IMR-90 (cell line): ENCODE results near the gene NTSR2. TPM values are rescaled to one million over a fixed set of nuclear protein-coding genes. Genes with fewer than 3 reads are reported as not detected.

Experiments
- ATAC-seq: fragments of 200-7000 bp; cut with Tn5 transposase; 2 replicates; pipeline ENCODE4 v1.9.1; 2020; ENCODE audit warnings: low read depth, mild to moderate bottlenecking, moderate library complexity
- BruUV-seq: library from RNA; stranded (reverse); fragments of 400-500 nt; replicated peaks from 2 replicates; lab custom pipeline; 2021; lab: Mats Ljungman, UMichigan
- CTCF ChIA-PET: fragments of 300-600 bp; formaldehyde crosslinking; extraction: SDS; loops from one replicate; lab custom pipeline; 2021; ENCODE audit warnings: antibody characterized with exemption; lab: Yijun Ruan, JAX
- POLR2A ChIA-PET: fragments of 300-600 bp; sonication (Branson Sonifier 250); formaldehyde crosslinking; loops from one replicate; lab custom pipeline; 2022; ENCODE audit warnings: antibody characterized with exemption; ENCODE audit not compliant: unreplicated experiment; lab: Charles Lee
- DNase-seq: peaks from one replicate; pipeline ENCODE4 v3.0.0; 2013
- H2AFZ ChIP-seq: replicated peaks from 2 replicates; pipeline ENCODE3; 2013; ENCODE audit warnings: low read length, mild to moderate bottlenecking; ENCODE audit not compliant: poor library complexity
- H2AK5ac ChIP-seq: 2 replicates; pipeline ENCODE4 v1.6.1; 2013; ENCODE audit warnings: low read depth, low read length, inconsistent platforms
- H2AK9ac ChIP-seq: replicated peaks from 2 replicates; pipeline ENCODE3; 2013; ENCODE audit warnings: mild to moderate bottlenecking, low read depth, low read length, moderate library complexity; ENCODE audit not compliant: poor library complexity
- H2BK120ac ChIP-seq: 2 replicates; pipeline ENCODE4 v1.6.1; 2013; ENCODE audit warnings: low read depth, low read length, inconsistent platforms
- H2BK15ac ChIP-seq: 3 replicates; pipeline ENCODE4 v1.6.1; 2013; ENCODE audit warnings: low read depth, low read length, inconsistent platforms
- H2BK20ac ChIP-seq: 2 replicates; pipeline ENCODE4 v1.6.1; 2013; ENCODE audit warnings: low read depth, mild to moderate bottlenecking, inconsistent platforms, low read length, moderate library complexity
- H2BK5ac ChIP-seq: 2 replicates; pipeline ENCODE4 v1.6.1; 2013; ENCODE audit warnings: mild to moderate bottlenecking, low read depth, low read length, inconsistent platforms; ENCODE audit not compliant: poor library complexity, severe bottlenecking
- H3K14ac ChIP-seq: replicated peaks from 2 replicates; pipeline ENCODE4 v1.6.1; 2013; ENCODE audit warnings: low read depth, low read length, inconsistent platforms
- H3K18ac ChIP-seq: 2 replicates; pipeline ENCODE4 v1.6.1; 2013; ENCODE audit warnings: low read depth, low read length, control low read depth
- H3K23ac ChIP-seq: 2 replicates; pipeline ENCODE4 v1.6.1; 2013; ENCODE audit warnings: low read depth, low read length, inconsistent platforms
- H3K27ac ChIP-seq: 2 replicates; pipeline ENCODE4 v1.5.1; 2013; ENCODE audit warnings: mild to moderate bottlenecking, control low read depth, low read length; ENCODE audit not compliant: insufficient read depth
- H3K27me3 ChIP-seq: 2 replicates; pipeline ENCODE4 v1.6.1; 2013; ENCODE audit warnings: low read length; ENCODE audit not compliant: control insufficient read depth, insufficient read depth
- H3K36me3 ChIP-seq: 2 replicates; pipeline ENCODE4 v1.6.1; 2013; ENCODE audit warnings: low read length, mixed read lengths; ENCODE audit not compliant: control insufficient read depth, insufficient read depth
- H3K4ac ChIP-seq: 2 replicates; pipeline ENCODE4 v1.6.1; 2013; ENCODE audit warnings: low read depth, low read length, inconsistent platforms
- H3K4me1 ChIP-seq: 2 replicates; pipeline ENCODE4 v1.6.1; 2013; ENCODE audit warnings: low read length, mixed read lengths; ENCODE audit not compliant: control insufficient read depth, insufficient read depth
- H3K4me2 ChIP-seq: 2 replicates; pipeline ENCODE4 v1.6.1; 2013; ENCODE audit warnings: low read depth, mild to moderate bottlenecking, control low read depth, low read length, moderate library complexity
- H3K4me3 ChIP-seq: 2 replicates; pipeline ENCODE4 v1.5.1; 2013; ENCODE audit warnings: low read depth, mild to moderate bottlenecking, control low read depth, low read length, moderate library complexity; ENCODE audit not compliant: insufficient read depth
- H3K56ac ChIP-seq: 2 replicates; pipeline ENCODE4 v1.6.1; 2013; ENCODE audit warnings: low read length, inconsistent platforms; ENCODE audit not compliant: insufficient read depth; ENCODE audit errors: extremely low read depth
- H3K79me1 ChIP-seq, 2 experiments: 2 replicates each; pipeline ENCODE4 v1.6.1; 2013; ENCODE audit warnings: low read length in 2 of 2, inconsistent platforms in 1 of 2, low read depth in 1 of 2
- H3K9ac ChIP-seq: 2 replicates; pipeline ENCODE4 v1.6.1; 2013; ENCODE audit warnings: low read depth, low read length, control low read depth
- H3K9me1 ChIP-seq: 2 replicates; pipeline ENCODE4 v1.6.1; 2013; ENCODE audit warnings: low read length, inconsistent platforms; ENCODE audit not compliant: insufficient read depth
- H3K9me3 ChIP-seq: 2 replicates; pipeline ENCODE4 v1.6.1; 2013; ENCODE audit warnings: low read length; ENCODE audit not compliant: control insufficient read depth, insufficient read depth
- H4K20me1 ChIP-seq: 2 replicates; pipeline ENCODE4 v1.6.1; 2013; ENCODE audit warnings: low read length, inconsistent platforms; ENCODE audit not compliant: insufficient read depth
- H4K5ac ChIP-seq: 2 replicates; pipeline ENCODE4 v1.6.1; 2013; ENCODE audit warnings: mild to moderate bottlenecking, low read depth, low read length, control low read depth
- H4K8ac ChIP-seq, 2 experiments: 2 replicates each; pipeline ENCODE4 v1.6.1; 2013; ENCODE audit warnings: low read depth in 2 of 2, low read length in 2 of 2, control low read depth in 1 of 2, inconsistent platforms in 1 of 2
- H4K91ac ChIP-seq: 2 replicates; pipeline ENCODE4 v1.6.1; 2013; ENCODE audit warnings: low read depth, low read length, inconsistent platforms; ENCODE audit not compliant: insufficient read depth
- BHLHE40 ChIP-seq: fragments of 150-350 bp; IDR thresholded peaks from 2 replicates; pipeline ENCODE4 v1.6.1; 2016; ENCODE audit warnings: mild to moderate bottlenecking, low read depth, low read length
- CEBPB ChIP-seq: IDR thresholded peaks from 2 replicates; pipeline ENCODE4 v1.6.1; 2012; ENCODE audit warnings: low read depth, low read length, improper control_type of control experiment
- CHD1 ChIP-seq: IDR thresholded peaks from 2 replicates; pipeline ENCODE4 v1.6.1; 2012; ENCODE audit warnings: low read depth, low read length, improper control_type of control experiment
- CTCF ChIP-seq: conservative IDR thresholded peaks from 2 replicates; pipeline ENCODE4 v1.5.1; 2012; ENCODE audit warnings: mild to moderate bottlenecking, low read depth, low read length, improper control_type of control experiment
- ELK1 ChIP-seq: fragments of 150-350 bp; IDR thresholded peaks from 2 replicates; pipeline ENCODE4 v1.6.1; 2016; ENCODE audit warnings: low read depth, mild to moderate bottlenecking, low read length, moderate library complexity, borderline replicate concordance
- FOS ChIP-seq: fragments of 150-350 bp; IDR thresholded peaks from 2 replicates; pipeline ENCODE4 v1.6.1; 2016; ENCODE audit warnings: low read depth, low read length
- MAFK ChIP-seq: IDR thresholded peaks from 2 replicates; pipeline ENCODE4 v1.6.1; 2012; ENCODE audit warnings: low read depth, low read length, improper control_type of control experiment
- MAZ ChIP-seq: IDR thresholded peaks from 2 replicates; pipeline ENCODE4 v1.6.1; 2012; ENCODE audit warnings: low read depth, mild to moderate bottlenecking, low read length, improper control_type of control experiment, moderate library complexity, borderline replicate concordance
- MXI1 ChIP-seq: IDR thresholded peaks from 2 replicates; pipeline ENCODE4 v1.6.1; 2012; ENCODE audit warnings: low read depth, mild to moderate bottlenecking, low read length, moderate library complexity, borderline replicate concordance
- NFE2L2 ChIP-seq: fragments of 150-350 bp; IDR thresholded peaks from 2 replicates; pipeline ENCODE4 v1.6.1; 2016; ENCODE audit warnings: low read depth, mild to moderate bottlenecking, low read length
- POLR2A ChIP-seq: IDR thresholded peaks from 2 replicates; pipeline ENCODE4 v1.6.1; 2012; ENCODE audit warnings: mild to moderate bottlenecking, low read depth, low read length
- RAD21 ChIP-seq: IDR thresholded peaks from 2 replicates; pipeline ENCODE4 v1.6.1; 2012; ENCODE audit warnings: low read length, improper control_type of control experiment
- RCOR1 ChIP-seq: IDR thresholded peaks from 2 replicates; pipeline ENCODE4 v1.6.1; 2012; ENCODE audit warnings: mild to moderate bottlenecking, low read length, improper control_type of control experiment; ENCODE audit not compliant: insufficient replicate concordance
- RFX5 ChIP-seq: IDR thresholded peaks from 2 replicates; pipeline ENCODE4 v1.8.0; 2012; ENCODE audit warnings: low read depth, mild to moderate bottlenecking, low read length, moderate library complexity
- SMC3 ChIP-seq: fragments of 150-350 bp; IDR thresholded peaks from 2 replicates; pipeline ENCODE4 v1.6.1; 2016; ENCODE audit warnings: low read depth, mild to moderate bottlenecking, antibody characterized with exemption, low read length, moderate library complexity
- USF2 ChIP-seq: fragments of 150-350 bp; IDR thresholded peaks from 2 replicates; pipeline ENCODE4 v1.6.1; 2017; ENCODE audit warnings: mild to moderate bottlenecking, antibody characterized with exemption, low read length, low read depth
- WGBS, 2 experiments: methylation state at CpG; one replicate each; pipeline versions ENCODE4 v1.1.5 to v1.1.7; 2013; ENCODE audit warnings: missing lambda C conversion rate in 2 of 2; ENCODE audit not compliant: insufficient read length in 1 of 2; ENCODE audit errors: extremely low coverage in 2 of 2; 5-methylcytosine and 5-hydroxymethylcytosine counted together
- dilution Hi-C: fragments of 300-500 bp; cut with HindIII; formaldehyde crosslinking; loops from one replicate; pipeline ENCODE4 v1.14.3; 2018; ENCODE audit warnings: low sequenced_read_pairs; ENCODE audit not compliant: unreplicated experiment
- in situ Hi-C: fragments of 300-500 bp; cut with MboI; formaldehyde crosslinking; loops from 3 replicates; pipeline ENCODE4 v1.14.3; 2019; ENCODE audit warnings: low sequenced_read_pairs, inconsistent platforms, mixed read lengths
- intact Hi-C: fragments of 100-400 bp; cut with micrococcal nuclease; formaldehyde crosslinking; loops from 2 replicates; pipeline ENCODE4 v1.10.0; 2022
- polyA plus RNA-seq, 3 experiments: library from polyadenylated mRNA; depleted of rRNA; stranded (reverse); fragments of >200 nt; gene quantifications; 2 replicates each; pipeline ENCODE4 v1.2.3, GENCODE V29; 2012; ENCODE audit warnings: low replicate concordance in 1 of 3
- total RNA-seq: library from RNA; depleted of rRNA; stranded (reverse); fragments of >200 nt; gene quantifications from 2 replicates; pipeline ENCODE4 v1.2.3, GENCODE V29; 2012

The NTSR2 gene
- total and polyA plus RNA-seq, 2 of the 4 experiments (the other 2 are of a cell fraction) = not detected

GRCh38 chr2:11656671-11657101, 13.3 kb downstream of the NTSR2 start:
- H2BK15ac ChIP-seq = no peak overlapping the region
- no peak overlapping the region for H2BK5ac ChIP-seq
- H3K27ac ChIP-seq = no peak overlapping the region
- no peaks in the 10 kb centered on the region for H3K9me1 ChIP-seq
- H4K8ac ChIP-seq = no peak overlapping the region
- no peak overlapping the region for H3K4ac ChIP-seq
- CTCF ChIA-PET = no interaction called here
- H3K56ac ChIP-seq = no peak overlapping the region
- H3K9ac ChIP-seq = no peak overlapping the region
- POLR2A ChIA-PET = no interaction called here
- H3K9me3 ChIP-seq = no peaks in the 10 kb centered on the region; the same call in 1 of the 2 replicates
- H2BK20ac ChIP-seq = no peak overlapping the region
- intact Hi-C loops = no loop called here
- DNase-seq (no peak), ATAC-seq (no peak)
- dilution Hi-C loops = no loop called here
- H3K27me3 ChIP-seq = peaks cover 60% of the 10 kb centered on the region
- WGBS, 2 experiments = 78% methylated on average over 20 of the region's 31 CpGs; no CpG with 5 or more reads in 1 of the 2 experiments
- H2AFZ ChIP-seq = no peak overlapping the region
- no peak overlapping the region for H4K91ac ChIP-seq
- no peak overlapping the region for H3K23ac ChIP-seq
- H4K20me1 ChIP-seq = no peaks in the 10 kb centered on the region
- H3K36me3 ChIP-seq = no peaks in the 10 kb centered on the region
- H3K4me2 ChIP-seq = no peak overlapping the region
- H3K79me1 ChIP-seq = no peaks in the 10 kb centered on the region
- TF ChIP-seq BHLHE40 (no peak), MXI1 (no peak), RAD21 (no peak), NFE2L2 (no peak), USF2 (no peak), SMC3 (no peak), CEBPB (no peak), RFX5 (no peak), CHD1 (no peak), RCOR1 (no peak), MAFK (no peak), ELK1 (no peak), CTCF (no peak), POLR2A (no peak), MAZ (no peak), FOS (no peak)
- no peak overlapping the region for H3K4me3 ChIP-seq
- no peak overlapping the region for H2BK120ac ChIP-seq
- no peaks in the 10 kb centered on the region for H3K4me1 ChIP-seq
- no peak overlapping the region for H4K5ac ChIP-seq
- H2AK9ac ChIP-seq = no peak overlapping the region
- H2AK5ac ChIP-seq = no peak overlapping the region
- in situ Hi-C loops = no loop called here
- H3K14ac ChIP-seq = no peak overlapping the region
- H3K18ac ChIP-seq = no peak overlapping the region
- no TSS peak for BruUV-seq
